Thoracic aorta (tissue), 2 donors: ENCODE results near the gene G6PD. TPM values are rescaled to one million over a fixed set of nuclear protein-coding genes. Genes with fewer than 3 reads are reported as not detected.
"Not testable (repeated sequence)": the region's sequence is repeated elsewhere in the genome, so short reads cannot be mapped to it uniquely, and the experiment has no call there.

Experiments
- ATAC-seq: fragments of 150-250 bp; one replicate; pipeline ENCODE4 v1.8.0; 2017; ENCODE audit warnings: low read depth; ENCODE audit not compliant: insufficient number of reproducible peaks, low FRiP score
- DNase-seq: peaks from one replicate; pipeline ENCODE4 v3.0.0-alpha.2; 2020; ENCODE audit warnings: low spot score
- H3K27ac ChIP-seq, 2 donors: fragments of 200-600 bp; sonication (generic); 1 replicate in 1 of 2; 2 replicates in 1 of 2; pipeline ENCODE4 v1.5.1; 2016; ENCODE audit warnings: mild to moderate bottlenecking in 2 of 2, moderate library complexity in 2 of 2
- H3K27me3 ChIP-seq: fragments of 200-600 bp; sonication (generic); replicated peaks from 2 replicates; pipeline ENCODE4 v1.6.0; 2016; ENCODE audit warnings: mild to moderate bottlenecking; ENCODE audit not compliant: insufficient read depth
- H3K36me3 ChIP-seq: fragments of 200-600 bp; sonication (generic); one replicate; pipeline ENCODE4 v1.5.1; 2016
- H3K4me1 ChIP-seq, 2 donors: fragments of 200-600 bp; sonication (generic); 1 replicate in 1 of 2; 2 replicates in 1 of 2; pipeline versions ENCODE4 v1.5.1 to v1.6.0; 2016; ENCODE audit warnings: low read depth in 2 of 2, mild to moderate bottlenecking in 1 of 2; ENCODE audit not compliant: control insufficient read depth in 1 of 2
- H3K4me3 ChIP-seq: fragments of 200-600 bp; sonication (generic); 2 replicates; pipeline ENCODE4 v1.5.1; 2016; ENCODE audit warnings: mild to moderate bottlenecking
- H3K9me3 ChIP-seq: fragments of 200-600 bp; sonication (generic); 2 replicates; pipeline ENCODE4 v1.5.1; 2016
- total RNA-seq, 2 donors: library from RNA; depleted of rRNA; stranded (reverse); fragments of >200 nt; gene quantifications; one replicate each; pipeline versions ENCODE4 v1.1.0 to v1.2.3, GENCODE V29; 2016

Gene G6PD
- total RNA-seq, 2 donors from 2014 or later: 67.3 to 70.1 TPM

DNA sequence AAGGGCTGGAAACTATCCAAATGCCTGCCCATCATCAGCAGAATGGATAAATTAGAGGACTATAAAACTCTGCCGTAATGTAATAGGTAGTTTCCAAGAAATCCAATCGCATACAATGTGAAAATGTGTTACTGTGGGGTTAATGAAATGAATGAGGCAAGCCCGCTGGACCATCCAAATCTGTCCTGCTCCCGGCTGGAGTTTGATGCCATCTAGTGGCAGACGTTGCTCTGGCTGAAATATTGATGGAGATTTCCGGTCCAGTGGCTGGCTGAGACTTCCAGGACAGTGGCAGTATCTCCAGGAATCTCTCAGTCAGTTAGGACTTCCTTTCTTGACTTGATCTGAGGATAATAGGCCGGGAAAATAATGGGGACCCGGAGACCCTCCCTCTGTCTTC lies 36.3 kb upstream of the G6PD start:
- not testable (repeated sequence) for DNase-seq, H3K27ac ChIP-seq, H3K4me1 ChIP-seq, H3K4me3 ChIP-seq, H3K36me3 ChIP-seq, H3K27me3 ChIP-seq, ATAC-seq, H3K9me3 ChIP-seq

DNA sequence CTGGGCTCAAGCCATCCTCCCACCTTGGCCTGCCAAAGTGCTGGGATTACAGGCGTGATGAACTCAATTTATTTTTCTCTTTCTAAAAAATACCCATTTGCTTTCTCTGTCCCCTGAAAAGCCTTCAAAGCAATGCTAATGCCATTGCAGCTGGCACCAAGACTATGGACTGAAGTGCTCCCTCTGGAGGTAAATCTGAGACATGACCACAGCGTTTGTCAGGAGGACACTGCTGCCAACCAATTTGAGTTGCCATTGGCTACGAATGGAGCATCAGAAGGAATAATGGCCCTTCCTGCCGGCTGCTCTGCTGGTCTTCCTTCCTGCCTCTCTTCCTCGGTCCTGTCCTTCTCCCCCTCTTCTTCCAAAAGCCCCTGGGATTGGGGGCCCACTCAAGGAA lies 28.4 kb upstream of the G6PD start:
- not testable (repeated sequence) for H3K36me3 ChIP-seq

DNA sequence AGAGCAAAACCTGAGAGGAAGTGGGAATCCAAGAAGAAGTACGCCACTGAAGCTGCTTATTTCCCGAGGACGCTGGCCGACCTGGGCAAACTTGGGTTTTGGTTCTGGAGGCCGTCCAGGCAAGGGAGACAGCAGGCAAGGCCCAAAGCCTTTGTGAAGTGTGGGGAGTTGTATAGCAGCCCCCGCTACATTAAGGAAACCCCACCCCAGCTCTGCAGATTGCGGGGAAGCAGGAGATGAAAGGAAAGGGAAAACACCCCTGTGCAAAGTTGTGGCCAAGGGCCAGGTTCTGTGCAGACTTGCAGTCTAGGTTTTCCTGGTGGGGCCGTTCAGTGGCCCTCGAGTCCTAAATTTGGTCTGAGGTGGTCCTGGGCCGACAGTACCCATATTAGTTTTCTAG lies 26.4 kb upstream of the G6PD start:
- H3K4me1 ChIP-seq, ATAC-seq, DNase-seq, H3K27ac ChIP-seq, H3K36me3 ChIP-seq, H3K9me3 ChIP-seq, H3K4me3 ChIP-seq, H3K27me3 ChIP-seq: not testable (repeated sequence)

More for the DNA sequence above, 28.4 kb upstream of the G6PD start:
- not testable (repeated sequence) for ATAC-seq, H3K4me3 ChIP-seq, H3K4me1 ChIP-seq, DNase-seq, H3K27ac ChIP-seq, H3K27me3 ChIP-seq, H3K9me3 ChIP-seq

DNA sequence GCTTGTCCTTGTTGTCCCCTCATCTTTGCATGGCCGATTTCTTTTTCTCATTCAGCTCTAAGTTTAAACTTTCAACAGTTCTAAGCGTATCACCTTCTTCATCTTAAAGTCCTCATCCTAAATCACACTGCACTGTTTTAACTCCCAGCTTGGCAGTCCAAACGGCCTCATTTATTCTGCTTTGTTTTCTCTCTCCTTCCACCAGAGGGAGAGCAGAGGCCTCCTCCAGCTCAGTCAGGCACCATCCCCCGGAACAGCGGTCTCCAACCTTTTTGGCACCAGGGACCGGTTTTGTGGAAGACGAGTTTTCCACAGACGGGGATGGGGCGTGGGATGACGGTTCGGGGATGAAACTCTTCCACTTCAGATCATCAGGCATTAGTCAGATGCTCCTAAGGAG lies 23.7 kb upstream of the G6PD start:
- not testable (repeated sequence) for H3K4me3 ChIP-seq, ATAC-seq, H3K4me1 ChIP-seq, H3K36me3 ChIP-seq, DNase-seq, H3K27me3 ChIP-seq, H3K27ac ChIP-seq, H3K9me3 ChIP-seq

DNA sequence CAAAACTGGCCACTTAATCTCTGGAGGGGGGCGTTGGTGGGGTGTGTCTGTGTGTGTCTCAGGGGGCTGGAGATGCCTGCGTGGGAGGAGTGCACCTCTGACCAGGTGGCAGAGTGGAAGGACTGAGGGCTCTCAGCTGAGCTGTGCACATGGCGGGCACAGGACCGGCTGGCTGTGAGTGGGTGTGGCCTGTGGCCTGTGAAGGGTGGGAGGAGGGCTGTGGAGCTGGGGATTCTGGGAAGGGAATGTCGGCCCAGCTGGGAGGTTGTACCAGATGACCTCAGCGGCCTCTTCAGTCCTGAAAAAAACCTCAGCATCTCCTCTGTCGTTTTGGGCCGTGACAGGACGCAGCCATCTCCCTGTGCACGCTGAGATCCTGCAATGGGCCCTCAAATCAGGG lies 15.6 kb upstream of the G6PD start:
- H3K36me3 ChIP-seq, ATAC-seq, H3K4me1 ChIP-seq, DNase-seq, H3K27me3 ChIP-seq, H3K9me3 ChIP-seq, H3K4me3 ChIP-seq, H3K27ac ChIP-seq: not testable (repeated sequence)

DNA sequence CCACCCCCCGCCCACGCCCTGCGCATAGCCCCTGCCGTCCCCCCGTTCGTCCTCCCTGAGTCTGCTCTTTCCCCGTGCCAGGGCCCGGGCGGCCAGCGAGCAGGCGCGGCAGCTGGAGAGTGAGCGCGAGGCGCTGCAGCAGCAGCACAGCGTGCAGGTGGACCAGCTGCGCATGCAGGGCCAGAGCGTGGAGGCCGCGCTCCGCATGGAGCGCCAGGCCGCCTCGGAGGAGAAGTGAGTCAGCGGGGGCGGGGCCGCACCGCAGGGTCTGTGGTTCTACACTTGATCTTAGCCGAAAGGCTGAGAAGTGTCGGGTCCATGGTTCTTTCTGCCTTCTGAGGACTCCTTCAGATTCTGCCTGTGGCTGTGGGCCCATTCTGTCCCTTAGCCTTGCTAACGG lies 13.7 kb upstream of the G6PD start:
- not testable (repeated sequence) for H3K27me3 ChIP-seq, H3K36me3 ChIP-seq, H3K4me3 ChIP-seq, ATAC-seq, H3K4me1 ChIP-seq, DNase-seq, H3K27ac ChIP-seq, H3K9me3 ChIP-seq

DNA sequence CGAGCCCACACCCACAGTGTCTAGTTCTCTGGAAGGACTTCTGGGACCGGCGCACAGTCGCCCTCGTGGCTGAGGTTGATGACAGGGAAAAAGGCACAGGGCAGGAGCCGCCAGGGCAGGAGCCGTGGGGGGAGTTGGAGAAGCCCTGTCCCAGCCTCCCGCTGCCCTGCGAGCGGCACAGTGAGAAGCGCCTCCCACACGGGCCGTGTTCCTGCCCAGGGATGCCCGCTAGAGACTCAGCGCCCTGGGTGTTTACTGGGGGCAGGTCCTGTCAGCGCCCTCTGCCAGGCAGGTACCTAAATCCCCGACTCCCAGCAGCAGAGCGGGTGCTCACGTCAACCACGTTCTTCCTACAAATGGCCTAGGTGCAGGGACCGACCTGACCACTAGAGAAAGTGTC lies 12.2 kb upstream of the G6PD start:
- not testable (repeated sequence) for H3K4me3 ChIP-seq, H3K36me3 ChIP-seq, DNase-seq, ATAC-seq, H3K27me3 ChIP-seq, H3K27ac ChIP-seq, H3K4me1 ChIP-seq, H3K9me3 ChIP-seq

DNA sequence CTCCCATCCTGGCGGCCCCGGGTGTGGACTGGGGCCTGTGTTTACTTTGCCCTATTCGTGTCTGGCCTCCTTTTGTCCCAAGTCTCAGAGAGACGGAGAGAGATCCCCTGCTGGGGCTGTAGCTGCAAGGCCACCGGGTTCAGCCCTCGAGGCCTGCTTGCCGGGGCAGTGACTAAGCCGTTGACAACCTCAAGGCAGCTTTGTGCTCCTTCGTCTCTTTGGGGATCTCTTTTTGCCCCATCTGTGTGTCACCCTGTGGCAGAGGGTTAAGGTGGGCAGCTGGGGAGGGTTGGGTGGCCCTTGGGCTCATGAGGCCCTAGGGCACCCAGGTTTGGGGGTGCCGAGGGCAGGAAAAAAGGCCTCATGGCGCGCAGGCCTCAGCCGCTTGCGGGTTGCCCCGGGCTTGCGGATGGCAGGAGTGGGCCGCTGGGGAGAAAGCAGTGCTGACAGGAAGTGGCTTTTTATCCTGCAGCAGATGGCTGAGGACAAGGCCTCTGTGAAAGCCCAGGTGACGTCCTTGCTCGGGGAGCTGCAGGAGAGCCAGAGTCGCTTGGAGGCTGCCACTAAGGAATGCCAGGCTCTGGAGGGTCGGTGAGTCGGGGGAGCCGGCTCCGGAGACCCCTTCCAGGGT lies 11.5 kb upstream of the G6PD start:
- DNase-seq, H3K4me3 ChIP-seq, H3K27ac ChIP-seq, H3K9me3 ChIP-seq, H3K4me1 ChIP-seq, H3K36me3 ChIP-seq, H3K27me3 ChIP-seq, ATAC-seq: not testable (repeated sequence)

DNA sequence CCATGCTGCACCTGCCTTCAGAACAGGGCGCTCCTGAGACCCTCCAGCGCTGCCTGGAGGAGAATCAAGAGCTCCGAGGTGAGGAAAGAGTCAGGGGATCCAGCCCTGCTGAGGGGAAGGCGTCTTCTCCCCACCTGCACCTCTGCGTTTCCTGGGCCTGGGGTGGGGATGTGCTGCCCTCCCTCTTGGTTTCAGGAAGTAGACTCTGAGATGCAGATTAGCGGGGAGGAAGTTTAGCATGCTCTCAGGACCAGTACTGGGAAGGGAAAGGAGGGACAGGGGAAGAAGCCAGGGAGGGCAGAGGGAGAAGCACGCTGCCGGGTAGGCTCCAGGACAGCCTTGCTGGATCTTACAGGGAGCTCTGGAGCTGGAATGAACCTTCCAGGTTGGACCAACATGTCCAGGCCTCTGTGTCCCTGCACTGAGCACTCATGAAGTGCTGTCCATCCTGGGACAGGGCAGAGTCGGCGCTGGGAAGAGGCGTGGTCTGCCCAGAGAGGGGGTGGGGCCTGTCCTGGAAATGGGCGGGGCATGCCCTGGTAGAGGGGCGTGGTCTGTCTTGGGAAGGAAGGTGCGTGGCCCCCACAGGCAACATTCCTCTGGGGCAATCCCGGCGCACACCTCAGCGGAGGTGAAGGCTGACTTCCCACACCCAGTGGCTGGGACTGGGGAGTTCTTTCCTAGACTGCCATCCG lies 5.6 kb upstream of the G6PD start:
- ATAC-seq, DNase-seq, H3K27ac ChIP-seq, H3K36me3 ChIP-seq, H3K4me3 ChIP-seq, H3K4me1 ChIP-seq, H3K9me3 ChIP-seq, H3K27me3 ChIP-seq: not testable (repeated sequence)
